Ishikawa (cell line): ENCODE measurements around the gene ZNF682.

ENCODE experiments used
- CEBPB ChIP-seq: IDR thresholded peaks from 2 replicates; pipeline ENCODE4 v1.6.1; 2012
- CREB1 ChIP-seq: IDR thresholded peaks from 2 replicates; pipeline ENCODE4 v1.6.1; 2012; ENCODE audit warnings: low read depth
- EGR1 ChIP-seq: IDR thresholded peaks from 2 replicates; pipeline ENCODE4 v1.6.1; 2012
- EP300 ChIP-seq: IDR thresholded peaks from 2 replicates; pipeline ENCODE4 v1.6.1; 2012; ENCODE audit warnings: borderline replicate concordance
- FOXM1 ChIP-seq: IDR thresholded peaks from 2 replicates; pipeline ENCODE4 v1.6.1; 2012; ENCODE audit warnings: low read depth, borderline replicate concordance
- NFIC ChIP-seq: IDR thresholded peaks from 2 replicates; pipeline ENCODE4 v1.6.1; 2012
- RAD21 ChIP-seq: IDR thresholded peaks from 2 replicates; pipeline ENCODE4 v1.6.1; 2012; ENCODE audit warnings: low read depth
- TAF1 ChIP-seq: IDR thresholded peaks from 2 replicates; pipeline ENCODE4 v1.6.1; 2012; ENCODE audit warnings: low read depth, mild to moderate bottlenecking
- YY1 ChIP-seq: IDR thresholded peaks from 2 replicates; pipeline ENCODE4 v1.6.1; 2012; ENCODE audit warnings: low read depth
- TF ChIP-seq, protein P1 (sequence below): IDR thresholded peaks from 2 replicates; pipeline ENCODE4 v1.6.1; 2012; ENCODE audit warnings: low read depth, mild to moderate bottlenecking
- TF ChIP-seq, protein P2 (sequence below): IDR thresholded peaks from 2 replicates; pipeline ENCODE4 v1.6.1; 2012

DNA sequence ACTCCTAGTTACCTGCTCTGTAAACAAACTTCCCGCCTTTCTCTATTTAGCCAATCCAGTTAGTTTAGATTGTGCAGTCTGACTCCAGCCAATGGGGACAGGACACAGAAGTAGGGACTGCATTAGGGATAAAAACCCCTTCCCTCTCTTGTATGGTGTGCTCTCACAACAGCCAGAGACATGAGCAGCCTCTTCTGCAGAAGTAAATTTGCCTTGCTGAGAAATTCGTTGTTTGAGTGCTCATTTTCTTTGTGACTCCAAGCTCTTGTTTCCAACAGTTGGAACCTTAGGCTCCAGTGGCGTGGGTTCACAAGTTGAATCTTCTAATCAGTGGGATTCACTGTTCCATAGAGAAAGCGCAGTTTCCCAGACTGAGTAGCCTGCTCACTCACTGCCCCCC, 72.4 kb downstream of the ZNF682 start:
- TF ChIP-seq, protein P1, sequence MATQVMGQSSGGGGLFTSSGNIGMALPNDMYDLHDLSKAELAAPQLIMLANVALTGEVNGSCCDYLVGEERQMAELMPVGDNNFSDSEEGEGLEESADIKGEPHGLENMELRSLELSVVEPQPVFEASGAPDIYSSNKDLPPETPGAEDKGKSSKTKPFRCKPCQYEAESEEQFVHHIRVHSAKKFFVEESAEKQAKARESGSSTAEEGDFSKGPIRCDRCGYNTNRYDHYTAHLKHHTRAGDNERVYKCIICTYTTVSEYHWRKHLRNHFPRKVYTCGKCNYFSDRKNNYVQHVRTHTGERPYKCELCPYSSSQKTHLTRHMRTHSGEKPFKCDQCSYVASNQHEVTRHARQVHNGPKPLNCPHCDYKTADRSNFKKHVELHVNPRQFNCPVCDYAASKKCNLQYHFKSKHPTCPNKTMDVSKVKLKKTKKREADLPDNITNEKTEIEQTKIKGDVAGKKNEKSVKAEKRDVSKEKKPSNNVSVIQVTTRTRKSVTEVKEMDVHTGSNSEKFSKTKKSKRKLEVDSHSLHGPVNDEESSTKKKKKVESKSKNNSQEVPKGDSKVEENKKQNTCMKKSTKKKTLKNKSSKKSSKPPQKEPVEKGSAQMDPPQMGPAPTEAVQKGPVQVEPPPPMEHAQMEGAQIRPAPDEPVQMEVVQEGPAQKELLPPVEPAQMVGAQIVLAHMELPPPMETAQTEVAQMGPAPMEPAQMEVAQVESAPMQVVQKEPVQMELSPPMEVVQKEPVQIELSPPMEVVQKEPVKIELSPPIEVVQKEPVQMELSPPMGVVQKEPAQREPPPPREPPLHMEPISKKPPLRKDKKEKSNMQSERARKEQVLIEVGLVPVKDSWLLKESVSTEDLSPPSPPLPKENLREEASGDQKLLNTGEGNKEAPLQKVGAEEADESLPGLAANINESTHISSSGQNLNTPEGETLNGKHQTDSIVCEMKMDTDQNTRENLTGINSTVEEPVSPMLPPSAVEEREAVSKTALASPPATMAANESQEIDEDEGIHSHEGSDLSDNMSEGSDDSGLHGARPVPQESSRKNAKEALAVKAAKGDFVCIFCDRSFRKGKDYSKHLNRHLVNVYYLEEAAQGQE = no peak
- TF ChIP-seq, protein P2, sequence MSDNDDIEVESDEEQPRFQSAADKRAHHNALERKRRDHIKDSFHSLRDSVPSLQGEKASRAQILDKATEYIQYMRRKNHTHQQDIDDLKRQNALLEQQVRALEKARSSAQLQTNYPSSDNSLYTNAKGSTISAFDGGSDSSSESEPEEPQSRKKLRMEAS = no peak
- no peak for TF ChIP-seq EP300
- no peak for TF ChIP-seq CREB1
- no peak for TF ChIP-seq EGR1
- no peak for TF ChIP-seq NFIC
- no peak for TF ChIP-seq CEBPB
- no peak for TF ChIP-seq YY1
- no peak for TF ChIP-seq RAD21
- no peak for TF ChIP-seq FOXM1
- TF ChIP-seq TAF1 = no peak
